MCF 10A (cell line): ENCODE results near the gene HIVEP2. TPM values are rescaled to one million over a fixed set of nuclear protein-coding genes. Genes with fewer than 3 reads are reported as not detected.

Experiments used
- BruUV-seq: library from RNA; stranded (reverse); fragments of 400-500 nt; replicated peaks from 2 replicates; lab custom pipeline; 2021; lab: Mats Ljungman, UMichigan
- CTCF ChIA-PET: fragments of 300-600 bp; sonication (Branson Sonifier 250); formaldehyde crosslinking; extraction: SDS; loops from one replicate; lab custom pipeline; 2021; ENCODE audit warnings: antibody characterized with exemption, inconsistent platforms; lab: Yijun Ruan, JAX
- POLR2A ChIA-PET: fragments of 300-600, 350-650 bp; sonication (Branson Sonifier 250); formaldehyde crosslinking; extraction: SDS; loops from one replicate; lab custom pipeline; 2020; ENCODE audit warnings: antibody characterized with exemption, inconsistent platforms; lab: Yijun Ruan, JAX
- DNase-seq: peaks from one replicate; pipeline ENCODE4 v3.0.0-alpha.2; 2018; ENCODE audit not compliant: unreplicated experiment
- H3K27ac Mint-ChIP-seq: one replicate; pipeline ENCODE4 v1.8.0; 2022; ENCODE audit warnings: mild to moderate bottlenecking, low read depth, mixed read lengths; ENCODE audit not compliant: unreplicated experiment
- H3K27me3 Mint-ChIP-seq: one replicate; pipeline ENCODE4 v1.8.0; 2022; ENCODE audit warnings: mixed read lengths; ENCODE audit not compliant: insufficient read depth, unreplicated experiment
- H3K36me3 Mint-ChIP-seq: one replicate; pipeline ENCODE4 v1.8.0; 2022; ENCODE audit warnings: mild to moderate bottlenecking, moderate library complexity, mixed read lengths; ENCODE audit not compliant: insufficient read depth, unreplicated experiment
- H3K4me1 Mint-ChIP-seq: one replicate; pipeline ENCODE4 v1.8.0; 2022; ENCODE audit warnings: mixed read lengths; ENCODE audit not compliant: insufficient read depth, unreplicated experiment
- H3K4me3 Mint-ChIP-seq: one replicate; pipeline ENCODE4 v1.8.0; 2022; ENCODE audit warnings: mild to moderate bottlenecking, moderate library complexity, mixed read lengths; ENCODE audit not compliant: unreplicated experiment
- H3K9me3 Mint-ChIP-seq: one replicate; pipeline ENCODE4 v1.8.0; 2022; ENCODE audit warnings: mixed read lengths; ENCODE audit not compliant: unreplicated experiment
- intact Hi-C: fragments of 100-400 bp; cut with micrococcal nuclease; formaldehyde crosslinking; loops from 2 replicates; pipeline ENCODE4 v1.14.1; 2022
- total RNA-seq: library from RNA; stranded (reverse); gene quantifications from 2 replicates; pipeline ENCODE4 v1.2.3, GENCODE V29; 2022
- TF ChIP-seq, protein P1 (sequence below): fragments of 200-600 bp; IDR thresholded peaks from one replicate; pipeline ENCODE4 v1.8.0; 2022; ENCODE audit warnings: antibody characterized with exemption, mild to moderate bottlenecking; ENCODE audit not compliant: unreplicated experiment

The HIVEP2 gene
- total RNA-seq, 1 experiment from 2014 or later = 23.6 TPM

- DNase-seq = no peak
- Mint-ChIP-seq H3K36me3 (no peaks in the 10 kb centered on the region), H3K27me3 (peaks cover 22% of the 10 kb centered on the region), H3K4me1 (no peaks in the 10 kb centered on the region), H3K9me3 (no peaks in the 10 kb centered on the region), H3K4me3 (no peak overlapping the region), H3K27ac (no peak overlapping the region)
- CTCF ChIA-PET = interaction anchor here (2.2 kb wide), 1 partner anchor 20 kb away, joined by 8 read pairs; no protein-coding TSS in a partner anchor
- POLR2A ChIA-PET = no interaction called here
- intact Hi-C loops = no loop called here
- TF ChIP-seq, protein P1, sequence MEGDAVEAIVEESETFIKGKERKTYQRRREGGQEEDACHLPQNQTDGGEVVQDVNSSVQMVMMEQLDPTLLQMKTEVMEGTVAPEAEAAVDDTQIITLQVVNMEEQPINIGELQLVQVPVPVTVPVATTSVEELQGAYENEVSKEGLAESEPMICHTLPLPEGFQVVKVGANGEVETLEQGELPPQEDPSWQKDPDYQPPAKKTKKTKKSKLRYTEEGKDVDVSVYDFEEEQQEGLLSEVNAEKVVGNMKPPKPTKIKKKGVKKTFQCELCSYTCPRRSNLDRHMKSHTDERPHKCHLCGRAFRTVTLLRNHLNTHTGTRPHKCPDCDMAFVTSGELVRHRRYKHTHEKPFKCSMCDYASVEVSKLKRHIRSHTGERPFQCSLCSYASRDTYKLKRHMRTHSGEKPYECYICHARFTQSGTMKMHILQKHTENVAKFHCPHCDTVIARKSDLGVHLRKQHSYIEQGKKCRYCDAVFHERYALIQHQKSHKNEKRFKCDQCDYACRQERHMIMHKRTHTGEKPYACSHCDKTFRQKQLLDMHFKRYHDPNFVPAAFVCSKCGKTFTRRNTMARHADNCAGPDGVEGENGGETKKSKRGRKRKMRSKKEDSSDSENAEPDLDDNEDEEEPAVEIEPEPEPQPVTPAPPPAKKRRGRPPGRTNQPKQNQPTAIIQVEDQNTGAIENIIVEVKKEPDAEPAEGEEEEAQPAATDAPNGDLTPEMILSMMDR = no peak
- BruUV-seq = no TSS peak
These were observed 232.7 kb downstream of the HIVEP2 start for GRCh38 chr6:142712231-142712630.

DNA sequence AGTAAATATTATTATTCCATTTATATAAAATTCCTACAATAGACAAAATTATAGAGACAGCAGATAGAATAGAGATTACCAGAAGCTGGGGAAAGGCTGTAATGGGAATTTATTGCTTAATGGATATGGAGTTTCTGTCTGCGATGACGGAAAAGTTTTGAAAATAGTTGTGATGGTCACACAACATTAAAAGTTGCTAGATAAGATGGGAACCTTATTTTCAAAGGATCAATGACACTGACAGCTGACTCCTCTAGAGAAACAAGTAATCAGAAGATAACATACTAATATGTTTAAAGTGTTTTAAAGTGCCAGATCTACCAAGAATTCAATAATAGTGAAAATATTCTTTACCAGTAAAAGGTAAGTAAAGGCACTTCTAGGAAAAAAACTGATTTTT is 236.3 kb downstream of the HIVEP2 start:
- Mint-ChIP-seq H3K4me3 (no peak overlapping the region), H3K9me3 (no peaks in the 10 kb centered on the region), H3K27me3 (no peaks in the 10 kb centered on the region), H3K27ac (no peak overlapping the region), H3K4me1 (no peaks in the 10 kb centered on the region), H3K36me3 (no peaks in the 10 kb centered on the region)
- TF ChIP-seq, protein P1 = no peak
- intact Hi-C loops = no loop called here
- CTCF ChIA-PET = no interaction called here
- no TSS peak for BruUV-seq
- no peak for DNase-seq
- POLR2A ChIA-PET = interaction anchor here (1.1 kb wide), 1 partner anchor 352 kb away, joined by 3 read pairs; the partner anchor contains the start of gene AIG1

DNA sequence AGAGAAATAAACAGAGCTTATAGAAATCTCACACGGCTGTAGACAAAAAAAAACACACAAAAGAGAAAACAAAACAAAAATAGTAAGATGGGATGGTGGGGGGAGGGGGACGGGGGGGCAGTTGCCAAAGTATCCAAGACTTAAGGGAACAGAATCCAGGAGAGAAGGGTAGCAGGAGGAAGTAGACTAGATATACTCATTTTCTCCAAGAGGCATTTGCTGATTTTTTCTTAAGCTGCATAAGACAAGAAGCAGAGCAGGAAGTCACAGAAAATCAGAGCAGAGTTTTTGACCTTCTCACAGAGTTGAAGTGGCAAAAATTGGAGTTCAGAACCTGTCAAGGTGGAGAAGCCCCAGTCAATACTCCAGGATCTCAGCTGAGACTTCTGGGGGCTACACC is 237.7 kb downstream of the HIVEP2 start:
- no TSS peak for BruUV-seq
- Mint-ChIP-seq H3K4me3 (no peak overlapping the region), H3K36me3 (no peaks in the 10 kb centered on the region), H3K4me1 (no peaks in the 10 kb centered on the region), H3K27me3 (no peaks in the 10 kb centered on the region), H3K27ac (no peak overlapping the region), H3K9me3 (no peaks in the 10 kb centered on the region)
- intact Hi-C loops = no loop called here
- ChIA-PET POLR2A (interaction anchor here (0.6 to 1.3 kb wide), 3 partner anchors 20 to 353 kb away, joined by 3 read pairs; partner anchors contain the start of gene AIG1), CTCF (no interaction called here)
- TF ChIP-seq, protein P1 = no peak
- DNase-seq = no peak

DNA sequence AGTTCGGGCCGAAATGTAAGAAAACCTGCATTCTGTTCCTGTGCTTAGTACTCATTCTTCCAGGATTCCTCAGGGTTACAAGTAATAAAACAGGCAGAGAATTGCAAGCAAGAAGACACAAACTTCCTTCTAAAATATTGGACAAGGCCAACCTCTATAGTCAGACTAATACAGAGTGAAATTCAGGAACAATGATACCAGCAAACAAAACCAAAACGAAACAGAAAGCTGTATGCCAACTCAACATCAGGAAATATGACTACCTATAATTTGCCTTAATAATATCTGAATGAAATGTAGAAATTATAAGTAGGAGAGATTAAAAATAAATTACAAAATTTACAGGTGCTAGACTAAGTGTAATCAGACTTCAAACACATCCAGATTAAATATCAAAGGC is 238.8 kb downstream of the HIVEP2 start:
- no peaks in the 10 kb centered on the region for H3K9me3 Mint-ChIP-seq
- H3K4me1 Mint-ChIP-seq = no peaks in the 10 kb centered on the region
- no peaks in the 10 kb centered on the region for H3K27me3 Mint-ChIP-seq
- TF ChIP-seq, protein P1 = no peak
- no peak overlapping the region for H3K27ac Mint-ChIP-seq
- no peaks in the 10 kb centered on the region for H3K36me3 Mint-ChIP-seq
- no TSS peak for BruUV-seq
- POLR2A ChIA-PET = no interaction called here
- CTCF ChIA-PET = no interaction called here
- no peak for DNase-seq
- intact Hi-C loops = no loop called here
- H3K4me3 Mint-ChIP-seq = no peak overlapping the region
